HG03432 (cell line): ENCODE measurements around the gene MCTP1.

ENCODE experiments used
- ATAC-seq: cut with Tn5 transposase; IDR thresholded peaks from one replicate; pipeline ENCODE4 v1.9.1; 2021; ENCODE audit warnings: mild to moderate bottlenecking, moderate library complexity; ENCODE audit not compliant: unreplicated experiment

The MCTP1 gene

DNA sequence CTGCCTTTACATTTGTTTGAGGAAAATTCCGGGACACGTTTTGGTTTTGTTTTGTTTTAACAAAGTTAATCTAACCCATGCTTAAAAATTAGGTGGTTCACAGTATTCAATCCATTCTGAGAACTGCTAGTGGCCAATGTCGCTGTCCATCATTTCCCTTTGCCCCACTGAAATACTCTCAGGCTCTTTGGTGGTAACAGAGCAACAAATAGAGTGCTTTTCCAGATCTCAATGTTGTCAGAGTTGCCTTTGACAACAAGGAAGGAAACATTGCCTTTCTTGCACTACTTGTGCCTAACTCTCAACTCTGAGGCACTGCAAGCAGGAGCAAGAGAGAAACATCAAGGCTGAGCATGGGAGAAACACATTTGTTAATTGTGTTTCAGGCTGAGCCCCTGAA is 154.0 kb downstream of the MCTP1 start:
- no peak for ATAC-seq

DNA sequence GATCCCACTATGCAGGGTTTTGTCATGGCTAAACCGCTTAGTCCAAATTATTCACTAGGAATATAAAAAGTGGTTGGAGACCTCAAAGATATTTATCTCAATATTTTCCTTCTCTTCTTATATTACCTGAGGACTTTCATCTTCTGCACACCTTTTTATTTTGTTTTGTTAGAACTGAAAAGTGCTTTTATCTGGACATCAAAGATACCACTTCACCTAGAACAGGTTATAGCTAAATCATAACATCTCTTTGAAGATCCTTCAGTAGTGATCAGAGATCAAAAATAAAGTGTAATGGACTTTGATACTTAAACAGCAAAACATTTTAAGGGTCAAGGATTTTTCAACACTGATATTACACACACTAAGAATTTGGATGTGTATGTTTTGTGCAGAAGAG is 160.2 kb downstream of the MCTP1 start:
- ATAC-seq = no peak

DNA sequence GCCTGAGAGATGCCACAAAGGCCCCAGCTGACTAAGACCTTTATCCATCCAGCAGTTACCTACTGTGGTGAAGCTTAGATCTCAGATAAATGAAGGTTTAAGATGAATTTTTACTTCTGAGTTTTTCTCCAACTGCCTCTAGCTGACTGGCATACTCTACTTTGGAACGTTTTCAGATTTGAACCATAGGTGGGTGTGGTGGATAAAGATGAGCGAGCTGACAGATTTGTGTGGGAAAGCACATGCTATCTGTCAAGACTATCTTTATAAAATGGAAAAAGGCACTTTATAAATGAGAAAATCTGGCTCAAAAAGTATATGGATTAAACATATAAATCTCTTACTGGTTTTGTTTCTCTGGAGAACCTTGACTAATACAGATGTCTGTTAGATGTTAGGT is 160.8 kb downstream of the MCTP1 start:
- no peak for ATAC-seq

DNA sequence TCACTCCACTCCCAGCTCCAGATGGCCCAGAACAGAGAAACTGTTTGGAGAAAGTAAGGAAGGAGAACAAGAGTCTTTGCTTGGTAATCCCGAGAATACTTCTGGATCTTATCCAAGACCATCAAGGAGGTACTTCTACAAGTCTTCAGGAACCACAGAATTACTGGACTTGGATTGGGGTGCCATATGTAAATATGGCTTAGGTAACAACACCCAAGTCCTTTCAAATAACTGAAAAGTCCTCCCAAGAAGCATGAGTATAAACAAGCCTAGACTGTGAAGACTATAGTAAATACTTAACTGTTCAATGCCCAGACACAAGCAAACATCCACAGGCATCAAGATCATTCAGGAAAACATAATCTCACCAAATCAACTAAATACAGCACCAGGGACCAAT is 170.0 kb downstream of the MCTP1 start:
- no peak for ATAC-seq

DNA sequence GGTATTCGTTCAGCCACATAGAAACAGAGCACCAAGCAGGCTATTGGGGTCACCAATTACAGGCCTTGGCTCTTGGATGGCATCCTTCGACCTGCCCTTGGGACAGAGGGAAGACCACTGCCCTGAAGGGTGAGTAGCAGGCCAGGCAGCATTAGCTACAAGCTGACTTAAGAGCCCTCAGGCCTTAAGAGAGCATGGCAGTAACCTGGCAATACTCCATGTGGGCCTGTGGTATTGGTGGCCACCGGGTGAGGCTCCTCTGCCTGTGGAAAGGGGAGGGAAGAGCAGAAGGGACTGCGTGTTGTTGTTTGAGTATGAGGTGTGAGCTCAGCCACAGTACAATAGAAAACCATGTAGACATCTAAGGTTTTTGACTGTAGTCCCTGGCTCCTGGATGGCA is 170.6 kb downstream of the MCTP1 start:
- no peak for ATAC-seq

DNA sequence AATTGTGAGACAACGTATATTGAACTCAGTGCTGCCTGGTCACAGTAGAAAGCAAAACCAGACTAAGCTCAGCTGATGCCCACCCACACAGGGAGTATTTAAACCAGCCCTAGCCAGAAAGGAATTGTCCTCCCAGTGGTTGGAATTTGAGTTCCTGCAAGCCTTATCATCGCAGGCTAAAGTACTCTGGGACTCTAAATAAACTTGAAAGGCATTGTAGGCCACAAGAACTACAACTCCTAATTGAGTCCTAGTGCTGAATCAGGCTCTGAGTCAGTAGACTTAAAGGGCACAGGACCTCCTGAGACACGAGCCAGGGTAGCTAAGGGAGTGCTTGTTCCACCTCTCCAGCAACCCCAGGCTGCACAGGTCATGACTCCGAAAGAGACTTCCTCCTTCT is 171.4 kb downstream of the MCTP1 start:
- ATAC-seq = no peak

DNA sequence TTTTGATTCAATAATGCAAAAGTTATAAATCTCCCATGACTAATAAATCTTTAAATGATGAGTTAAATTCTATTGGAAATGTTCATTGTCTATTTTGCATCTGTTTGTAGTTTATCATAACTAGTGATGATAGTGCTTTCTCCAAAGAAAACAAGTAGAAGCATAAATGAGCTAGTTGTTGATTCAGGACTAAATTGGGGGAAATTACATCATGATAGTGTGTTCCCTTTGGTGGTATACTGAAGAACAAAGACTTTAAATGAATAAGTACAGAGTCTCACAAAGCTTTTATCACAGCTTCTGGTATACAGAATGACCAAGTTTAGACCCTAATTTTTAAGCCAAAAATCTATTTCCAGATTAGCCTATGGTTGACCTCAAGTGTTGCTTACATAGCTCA is 173.8 kb downstream of the MCTP1 start:
- no peak for ATAC-seq

DNA sequence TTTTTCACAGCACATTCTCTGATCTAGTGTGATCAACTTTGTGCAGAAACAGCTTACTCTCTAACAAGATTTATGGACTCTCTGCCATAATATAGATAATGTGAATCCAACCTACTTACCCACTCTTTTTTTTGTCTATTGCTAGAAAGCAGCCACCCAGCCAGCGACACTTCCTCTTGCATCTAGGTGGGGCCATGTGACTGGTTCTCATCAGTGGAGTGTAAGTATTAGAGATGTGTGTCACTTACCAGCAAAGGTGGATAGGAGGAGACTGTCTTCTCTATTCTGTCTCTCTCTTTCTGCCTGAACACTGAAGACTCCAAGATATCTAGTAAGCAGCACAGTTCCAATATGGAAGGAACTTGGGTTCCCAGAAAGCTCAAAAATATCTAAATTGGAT is 174.8 kb downstream of the MCTP1 start:
- ATAC-seq = no peak

DNA sequence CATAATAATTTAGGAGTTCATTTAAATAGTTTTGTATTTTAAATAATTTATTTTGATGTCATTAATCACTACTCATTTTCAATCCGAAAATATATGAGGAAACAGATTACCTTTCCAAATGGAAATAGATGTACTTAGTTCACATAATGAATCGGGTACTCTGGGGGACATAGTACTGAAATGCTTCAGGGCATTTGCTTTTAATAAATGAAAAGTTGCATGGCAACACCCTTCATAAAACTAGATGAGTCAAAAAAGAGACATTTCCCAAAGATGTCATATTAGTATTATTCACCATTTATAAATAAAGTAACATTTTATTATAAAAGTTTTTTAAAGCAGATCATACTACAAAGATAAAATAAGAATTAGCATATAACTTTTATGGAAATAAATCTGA is 177.8 kb downstream of the MCTP1 start:
- no peak for ATAC-seq

DNA sequence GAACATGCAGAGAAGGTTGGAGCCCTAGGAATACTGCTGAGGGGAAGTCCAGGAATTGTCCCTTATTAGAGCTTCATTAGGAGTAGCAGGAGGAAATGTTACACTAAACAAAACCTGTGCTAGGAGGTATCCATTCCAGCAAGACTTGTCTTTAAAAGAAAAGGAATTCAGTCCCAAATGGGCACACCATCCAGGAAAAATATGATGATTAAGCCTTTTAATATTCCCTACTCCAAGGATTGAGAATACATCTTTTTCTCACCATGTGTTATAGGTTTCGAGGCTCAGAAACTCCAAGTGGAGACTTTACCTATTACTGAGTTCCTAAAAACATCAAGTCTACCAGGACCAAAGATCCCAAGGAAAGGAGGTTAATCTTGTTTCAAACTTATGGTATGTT is 179.3 kb downstream of the MCTP1 start:
- ATAC-seq = no peak

DNA sequence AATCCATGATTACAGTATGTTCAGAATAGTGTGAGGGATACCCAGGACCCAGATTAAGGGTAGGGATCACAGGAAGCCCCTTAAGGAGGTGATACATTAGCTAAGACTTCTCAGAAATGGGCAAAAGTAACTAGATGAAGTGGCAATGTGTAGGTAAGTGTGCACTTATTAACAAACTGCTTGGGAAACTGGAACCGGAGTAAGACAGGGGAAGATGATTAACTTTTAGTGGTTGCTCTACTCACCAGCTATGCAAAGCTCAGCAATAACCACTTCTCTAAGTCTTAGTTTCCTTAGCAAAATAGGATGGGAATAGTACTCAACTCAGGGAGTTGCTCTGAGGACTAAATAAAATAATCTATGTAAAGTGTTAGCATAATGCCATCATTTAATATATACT is 182.2 kb downstream of the MCTP1 start:
- peak; percentile 97 for ATAC-seq

DNA sequence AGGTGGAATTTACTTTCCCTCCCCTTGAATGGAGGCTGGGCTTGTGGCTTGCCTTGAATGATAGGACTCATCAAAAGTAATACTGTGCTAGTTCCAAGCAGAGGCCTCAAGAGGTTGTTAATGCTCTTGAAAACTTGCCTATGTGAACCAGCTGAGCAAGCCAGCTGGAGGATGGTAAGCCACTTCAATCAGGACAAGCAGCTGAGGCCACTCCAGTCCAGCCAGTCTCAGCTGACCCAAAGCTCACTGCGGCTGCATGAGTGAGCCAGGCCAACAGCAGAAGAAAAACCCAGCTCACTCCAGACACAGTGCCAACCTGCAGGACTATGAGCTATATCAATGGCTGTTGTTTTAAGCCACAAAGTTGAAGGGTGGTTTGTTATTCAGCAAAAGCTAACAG is 182.8 kb downstream of the MCTP1 start:
- ATAC-seq = peak; percentile 33

DNA sequence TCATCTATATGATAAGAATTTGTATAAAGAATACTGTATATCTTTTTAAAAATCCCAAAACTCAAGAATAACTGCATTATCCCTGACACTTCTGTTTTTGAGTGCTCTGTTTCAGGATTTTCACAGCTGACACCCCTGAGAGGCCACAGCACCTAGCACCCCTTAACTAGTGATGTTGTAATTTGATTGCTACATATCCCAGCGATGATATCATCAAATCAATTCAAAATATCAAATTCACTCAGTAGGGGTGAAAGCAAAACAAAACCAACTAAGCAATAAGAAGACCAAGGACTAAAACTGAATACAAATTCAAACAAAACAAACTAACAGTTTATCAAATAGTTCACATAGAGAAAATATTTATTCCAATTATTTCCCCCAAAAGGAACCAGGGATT is 184.3 kb downstream of the MCTP1 start:
- no peak for ATAC-seq

DNA sequence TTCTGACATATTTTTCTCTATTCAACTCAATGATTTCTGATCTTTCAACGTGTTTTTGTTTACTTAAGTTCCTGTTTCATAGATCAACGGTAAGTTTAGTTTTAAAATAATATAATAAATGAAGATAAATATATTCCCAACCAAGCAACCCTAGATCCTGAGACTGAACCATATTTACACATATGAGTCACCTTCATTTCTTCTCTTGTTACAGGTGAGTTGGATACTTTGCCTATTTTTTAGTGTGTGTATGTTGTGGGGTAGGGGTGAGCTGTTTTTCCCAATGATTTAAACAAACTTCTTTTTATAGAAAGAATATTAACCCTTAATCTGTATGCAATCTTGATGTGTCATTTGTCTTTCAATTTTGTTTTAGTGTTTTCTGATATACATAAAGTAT is 186.9 kb downstream of the MCTP1 start:
- no peak for ATAC-seq

DNA sequence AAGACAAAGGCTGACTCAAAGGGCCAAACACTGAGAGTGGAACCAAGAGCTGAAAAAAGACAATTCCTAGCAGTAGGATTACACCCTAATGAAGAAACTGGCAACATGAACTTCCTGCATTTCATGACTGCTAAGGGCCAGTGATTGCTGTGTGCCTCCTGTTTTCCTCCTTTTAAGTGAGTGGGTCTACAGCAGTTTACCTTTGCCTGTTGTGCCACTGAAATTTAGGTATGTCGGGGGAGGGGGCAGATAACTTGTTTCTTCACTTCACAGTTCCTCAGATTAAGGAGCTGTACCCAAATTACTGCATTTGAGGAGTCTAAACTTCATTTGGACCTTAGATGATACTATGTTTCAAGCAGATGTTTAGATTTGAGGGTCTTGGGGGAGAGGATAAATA is 191.7 kb downstream of the MCTP1 start:
- no peak for ATAC-seq

DNA sequence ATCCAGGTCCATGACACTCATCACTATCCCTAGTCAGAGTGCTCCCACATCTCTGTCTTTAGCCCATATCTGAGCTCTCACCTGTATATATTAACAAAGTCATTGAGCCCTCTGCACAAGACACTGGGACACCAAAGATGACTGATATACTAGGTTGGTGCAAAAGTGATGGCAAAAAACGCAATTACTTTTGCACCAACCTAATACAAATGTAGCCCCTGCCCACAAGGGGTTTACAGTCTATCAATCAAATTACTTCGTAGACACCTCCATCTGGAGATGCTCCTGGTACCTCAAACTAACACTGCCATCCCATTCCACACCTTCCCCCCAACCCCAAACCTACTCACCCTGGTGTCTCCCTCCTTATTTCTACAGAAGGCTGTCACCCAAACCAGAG is 194.1 kb downstream of the MCTP1 start:
- ATAC-seq = no peak

DNA sequence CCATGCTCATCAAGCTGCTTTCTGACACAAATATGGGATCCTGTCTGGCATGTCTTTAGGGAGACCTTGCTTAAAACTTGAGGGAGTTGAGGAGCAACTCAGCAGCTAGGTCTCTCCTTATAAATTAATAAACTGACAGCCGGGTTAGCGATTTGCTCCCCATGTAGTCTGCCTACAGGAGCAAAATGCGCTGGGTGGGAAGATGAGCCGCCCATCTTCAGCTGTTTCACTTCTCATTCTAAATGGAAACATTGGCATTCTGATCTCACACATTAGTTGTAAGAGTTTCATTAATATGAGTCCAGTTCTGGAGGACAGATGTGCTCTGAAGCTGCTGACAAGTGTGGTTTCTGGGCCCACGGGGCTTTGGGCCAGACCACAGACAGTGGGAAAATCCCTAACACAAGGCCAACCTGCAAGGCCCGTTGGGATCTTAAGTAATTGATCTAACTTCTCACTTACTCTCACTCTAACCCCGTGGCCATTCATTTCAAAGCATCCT is 197.0 kb downstream of the MCTP1 start:
- ATAC-seq = peak; percentile 85

DNA sequence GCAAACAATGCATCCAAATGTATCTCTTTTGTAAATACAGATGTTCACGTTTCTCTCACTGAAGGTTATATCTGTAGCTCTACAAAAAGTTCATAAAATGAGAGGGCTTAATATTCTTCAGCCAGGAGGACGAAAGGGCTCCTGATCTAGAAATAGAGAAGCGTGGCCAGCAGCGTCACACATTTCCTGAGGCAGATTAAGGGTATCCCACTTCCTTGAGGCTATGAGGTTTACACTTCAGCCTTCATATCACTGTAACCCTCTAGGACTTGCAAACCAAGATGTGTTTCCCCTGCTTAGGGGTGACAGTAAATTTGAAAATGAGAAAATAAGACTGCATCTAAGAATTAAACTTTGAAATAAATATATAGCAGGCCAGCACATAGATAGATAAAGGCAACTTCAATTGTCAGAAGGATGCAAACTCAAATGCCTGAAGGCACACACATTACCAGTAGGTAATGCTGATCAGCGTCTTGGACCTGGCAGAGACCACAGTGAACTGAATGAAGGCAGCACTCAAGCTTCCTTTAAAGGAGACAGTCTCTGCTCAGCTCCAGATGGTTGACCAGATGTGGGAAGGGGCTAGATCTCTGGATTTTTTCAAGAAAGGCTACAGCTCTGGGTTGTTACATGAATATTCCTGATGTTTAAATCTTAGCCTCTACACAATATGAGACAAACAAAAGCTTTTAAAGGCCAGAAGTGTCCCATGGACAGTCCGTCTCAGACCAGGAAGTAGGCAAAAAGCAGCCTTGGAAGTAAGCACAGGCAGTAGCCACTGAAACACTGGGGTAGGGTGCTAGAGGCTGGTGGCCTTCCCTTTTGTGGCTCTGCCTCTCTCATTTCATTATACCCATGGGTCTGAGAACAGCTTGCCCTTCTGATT is 197.7 kb downstream of the MCTP1 start:
- ATAC-seq = peak; percentile 48

DNA sequence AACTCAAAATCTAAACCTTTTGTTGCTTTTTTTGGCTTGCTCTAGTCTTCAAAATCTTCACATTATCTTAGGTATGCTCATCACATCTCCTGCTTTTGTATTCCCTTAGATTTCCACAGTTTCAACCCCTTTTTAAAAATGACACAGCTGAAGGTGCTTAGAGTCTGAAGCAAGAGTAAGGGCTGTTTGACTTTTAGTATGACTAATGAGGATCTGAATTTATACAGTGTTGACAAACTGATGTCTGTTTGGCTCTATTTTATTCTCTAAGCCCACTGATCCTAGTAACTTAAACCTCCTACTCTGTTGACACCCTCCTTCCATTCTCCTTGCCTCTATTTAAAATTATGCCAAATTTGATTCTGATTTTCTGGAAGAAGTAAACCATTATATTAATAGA is 200.1 kb downstream of the MCTP1 start:
- no peak for ATAC-seq

DNA sequence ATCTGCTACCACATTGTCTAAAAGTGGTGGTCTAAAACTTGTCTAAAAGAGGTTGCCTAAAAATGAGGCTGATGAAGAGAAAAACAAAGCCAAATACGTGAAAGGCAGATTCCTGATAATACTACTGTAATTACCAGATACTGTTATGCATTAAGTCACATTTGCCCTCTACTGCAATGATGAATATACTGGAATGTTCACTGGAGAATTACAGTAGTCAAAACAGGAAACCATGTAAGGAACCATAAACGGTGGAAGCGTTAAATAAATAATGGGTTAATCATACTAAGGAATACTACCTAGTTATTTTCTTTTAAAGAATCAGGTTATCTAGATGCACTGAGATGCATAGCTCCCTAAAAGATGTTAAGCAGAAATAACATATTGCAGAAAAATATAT is 201.3 kb downstream of the MCTP1 start:
- no peak for ATAC-seq

DNA sequence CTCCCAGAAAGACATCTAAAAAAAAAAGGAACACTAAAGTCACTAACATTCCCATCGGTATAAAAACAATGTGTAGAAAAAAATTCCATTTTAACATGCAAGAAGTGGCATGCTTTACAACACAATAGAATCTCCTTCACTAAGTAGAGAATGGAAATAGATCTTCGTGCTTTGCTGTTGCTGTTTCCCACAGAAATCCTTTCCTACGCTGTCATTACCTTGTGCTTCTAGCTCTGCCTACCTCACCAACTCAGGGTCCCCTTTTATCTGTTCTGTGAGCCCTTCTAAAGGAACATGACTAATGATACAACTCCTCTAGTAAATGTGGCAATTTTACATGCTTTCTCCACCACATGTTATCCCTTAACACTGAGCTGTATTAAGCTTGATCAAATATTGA is 202.9 kb downstream of the MCTP1 start:
- ATAC-seq = peak; percentile 1

DNA sequence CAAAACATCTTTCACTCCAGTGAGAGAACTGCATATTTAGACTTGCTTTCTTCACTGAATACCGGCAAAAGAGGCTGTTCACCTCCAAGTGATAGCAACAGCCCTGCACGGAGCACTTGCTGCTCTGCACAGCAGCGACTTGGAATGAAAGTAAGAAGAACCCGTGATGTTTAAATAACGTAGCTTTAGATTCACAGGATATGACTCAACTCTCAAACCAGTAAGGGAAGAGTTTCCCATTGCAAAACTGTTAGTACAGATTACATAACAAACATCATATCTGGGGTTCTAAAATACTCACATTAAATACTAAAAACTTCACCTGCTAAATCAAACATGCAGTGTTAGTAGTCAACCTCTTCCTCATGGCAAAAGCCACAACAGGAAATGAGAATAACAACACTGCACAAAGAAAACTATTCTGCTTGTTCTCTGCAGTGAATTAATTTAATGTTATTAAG is 203.4 kb downstream of the MCTP1 start:
- peak; percentile 91 for ATAC-seq

DNA sequence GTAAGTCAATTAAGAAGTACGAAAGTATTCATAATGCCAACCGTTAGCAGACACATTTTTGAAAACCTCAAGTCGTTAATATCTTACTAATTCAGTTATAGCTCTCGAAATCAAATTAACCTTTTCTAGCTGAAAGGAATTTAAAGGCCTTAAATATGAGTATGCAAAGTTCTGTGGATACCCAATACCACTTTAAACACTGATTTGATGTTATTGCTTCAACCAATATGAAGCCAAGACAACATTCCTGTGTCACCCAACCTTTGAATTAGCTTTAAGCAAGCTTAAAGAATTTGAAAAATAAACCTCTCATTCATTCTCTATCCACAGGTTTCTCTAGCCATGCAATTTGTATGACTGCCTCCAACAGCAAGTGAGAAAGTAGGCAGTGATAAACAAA is 204.5 kb downstream of the MCTP1 start:
- no peak for ATAC-seq
